NCI-H460 (cell line): ENCODE results near the gene ANKRD36B. TPM values are rescaled to one million over a fixed set of nuclear protein-coding genes. Genes with fewer than 3 reads are reported as not detected.
A peak's percentile ranks its signal among the peaks of the same experiment; 100 is the strongest.
"Not testable (repeated sequence)": the region's sequence is repeated elsewhere in the genome, so short reads cannot be mapped to it uniquely, and the experiment has no call there.

ENCODE experiments used
- DNase-seq: peaks from one replicate; pipeline ENCODE4 v3.0.0-alpha.2; 2016; ENCODE audit warnings: low read depth; ENCODE audit errors: extremely low read depth
- polyA plus RNA-seq: library from polyadenylated mRNA; depleted of rRNA; stranded (reverse); fragments of >200 nt; gene quantifications from 2 replicates; pipeline ENCODE4 v1.2.3, GENCODE V29; 2014; cell fraction: nucleus; rRNA removed
- total RNA-seq: library from RNA; depleted of rRNA; stranded (reverse); fragments of >200 nt; shearing (Covaris generic); gene quantifications from 2 replicates; pipeline ENCODE4 v1.2.3, GENCODE V29; 2014; rRNA removed

The ANKRD36B gene
- total RNA-seq = 11.7 and 20.4 TPM in 2 replicates
- 32.4 and 40.7 TPM in 2 replicates for polyA plus RNA-seq

DNA sequence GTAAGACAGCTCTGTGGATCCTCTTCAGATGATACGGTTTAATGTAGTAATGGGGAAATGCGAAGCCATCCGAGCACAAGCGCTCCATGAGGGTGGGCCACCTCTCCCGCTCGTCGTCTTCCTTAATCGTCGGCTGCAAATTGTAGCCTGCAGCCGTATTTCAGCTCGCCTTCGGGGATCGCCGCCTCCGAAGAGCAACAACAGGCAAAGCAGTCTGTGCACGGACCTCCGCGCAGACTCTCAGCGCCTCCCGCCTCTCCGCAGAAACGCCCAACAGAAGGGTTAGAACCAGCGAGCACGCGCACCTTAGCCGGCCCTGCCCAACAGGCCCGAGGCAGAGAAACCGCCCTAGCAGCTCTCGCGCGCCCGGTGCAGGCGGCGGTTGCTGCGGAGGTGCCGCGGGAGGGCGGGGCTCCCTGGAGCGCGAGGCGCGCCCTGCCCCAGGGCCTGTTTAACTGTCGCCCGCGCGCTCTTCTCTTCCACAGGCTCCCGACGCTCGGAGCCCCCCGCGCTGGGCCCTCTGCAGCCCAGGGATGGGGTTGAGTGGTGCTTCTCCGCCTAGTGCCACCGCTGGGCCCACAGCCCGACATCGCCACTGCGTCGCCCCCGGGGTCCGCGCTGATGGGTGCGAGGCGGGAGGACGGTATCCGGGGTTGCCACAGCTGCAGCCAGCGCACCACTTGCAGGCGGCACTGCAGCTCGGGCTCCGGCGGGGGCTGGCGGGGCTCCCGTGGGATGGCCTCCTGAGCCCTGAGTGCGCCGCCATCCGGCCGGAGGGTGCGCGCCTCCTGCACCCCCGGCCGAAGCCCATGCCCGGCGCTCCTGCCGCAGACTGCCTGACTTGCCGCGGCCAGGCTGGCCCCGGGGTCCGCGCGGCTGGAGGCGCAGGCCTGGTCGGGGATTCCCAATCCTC lies at the start of gene ANKRD36B:
ANKRD36B (minus strand) TSS at position 280 of the 913 bp plus-strand sequence; CDS start at position 88, 192 bp downstream.
- peak; percentile 54 for DNase-seq

GRCh38 chr2:97626049-97626430 lies 36.4 kb upstream of the ANKRD36B start:
- not testable (repeated sequence) for DNase-seq

DNA sequence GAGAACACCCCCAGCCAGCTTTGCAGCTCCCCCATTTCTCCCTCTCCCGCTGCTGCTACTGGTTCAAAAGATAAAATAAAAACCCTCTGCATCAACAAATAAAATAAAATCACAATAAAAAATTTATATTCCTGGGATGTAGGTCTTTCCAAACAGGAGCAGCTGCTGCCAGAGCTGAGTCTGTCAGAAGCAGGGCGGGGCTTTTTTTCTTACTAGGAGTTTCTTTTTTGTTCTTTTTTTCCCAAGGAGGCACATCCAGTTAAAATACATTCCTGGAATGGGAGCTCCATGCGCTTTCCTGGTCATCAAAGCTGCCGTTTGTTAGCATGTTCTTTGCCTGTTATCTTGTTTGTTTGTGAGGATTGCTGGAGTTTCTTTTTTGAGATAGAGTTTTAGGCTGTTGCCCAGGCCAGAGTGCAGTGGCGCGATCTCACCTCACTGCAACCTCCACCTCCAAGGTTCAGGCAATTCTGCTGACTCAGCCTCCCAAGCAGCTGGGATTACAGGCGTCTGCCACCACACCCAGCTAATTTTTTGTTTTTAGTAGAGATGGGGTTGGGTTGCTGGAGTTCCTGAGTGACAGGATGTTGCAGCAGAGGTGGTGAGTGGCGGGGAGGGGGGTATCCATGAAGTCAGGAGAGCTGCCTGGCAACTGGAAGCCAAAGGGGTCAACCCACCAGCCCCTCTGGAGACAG lies 35.8 kb upstream of the ANKRD36B start:
- DNase-seq = not testable (repeated sequence)

DNA sequence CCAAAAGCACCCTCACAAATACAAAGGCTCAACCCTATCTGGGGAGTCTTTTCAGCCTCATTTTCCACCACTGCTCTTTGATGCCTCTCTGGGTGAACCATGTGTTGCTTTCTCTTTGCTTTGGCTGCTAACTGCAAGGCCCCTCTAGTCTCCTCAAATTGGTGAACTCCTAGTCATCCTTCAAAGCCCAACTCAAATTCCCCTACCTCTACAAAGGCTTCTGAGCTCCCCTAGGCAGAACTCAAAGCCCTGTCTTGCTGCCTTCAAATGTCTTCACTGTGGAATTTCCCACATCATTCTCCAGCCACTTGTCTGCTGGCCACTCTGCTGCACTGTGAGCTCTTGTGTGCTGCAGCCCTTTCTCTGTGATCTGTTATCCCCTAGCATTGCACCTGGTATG lies 33.3 kb upstream of the ANKRD36B start:
- not testable (repeated sequence) for DNase-seq

DNA sequence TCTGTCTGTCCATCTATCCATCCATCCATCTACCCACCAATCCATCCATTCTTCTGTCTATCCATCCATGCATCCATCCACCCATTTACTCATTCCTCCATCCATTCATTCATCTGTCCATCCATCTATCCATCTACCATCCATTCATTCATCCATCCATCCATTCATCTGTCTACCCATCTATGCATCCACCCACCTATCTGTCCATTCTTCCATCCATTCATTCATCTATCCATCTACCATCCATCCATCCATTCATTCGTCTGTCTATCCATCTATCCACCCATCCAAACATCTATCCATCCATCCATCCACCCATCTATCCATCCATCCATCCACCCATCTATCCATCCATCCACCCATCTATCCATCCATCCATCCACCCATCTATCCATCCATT lies 30.8 kb upstream of the ANKRD36B start:
- DNase-seq = not testable (repeated sequence)

DNA sequence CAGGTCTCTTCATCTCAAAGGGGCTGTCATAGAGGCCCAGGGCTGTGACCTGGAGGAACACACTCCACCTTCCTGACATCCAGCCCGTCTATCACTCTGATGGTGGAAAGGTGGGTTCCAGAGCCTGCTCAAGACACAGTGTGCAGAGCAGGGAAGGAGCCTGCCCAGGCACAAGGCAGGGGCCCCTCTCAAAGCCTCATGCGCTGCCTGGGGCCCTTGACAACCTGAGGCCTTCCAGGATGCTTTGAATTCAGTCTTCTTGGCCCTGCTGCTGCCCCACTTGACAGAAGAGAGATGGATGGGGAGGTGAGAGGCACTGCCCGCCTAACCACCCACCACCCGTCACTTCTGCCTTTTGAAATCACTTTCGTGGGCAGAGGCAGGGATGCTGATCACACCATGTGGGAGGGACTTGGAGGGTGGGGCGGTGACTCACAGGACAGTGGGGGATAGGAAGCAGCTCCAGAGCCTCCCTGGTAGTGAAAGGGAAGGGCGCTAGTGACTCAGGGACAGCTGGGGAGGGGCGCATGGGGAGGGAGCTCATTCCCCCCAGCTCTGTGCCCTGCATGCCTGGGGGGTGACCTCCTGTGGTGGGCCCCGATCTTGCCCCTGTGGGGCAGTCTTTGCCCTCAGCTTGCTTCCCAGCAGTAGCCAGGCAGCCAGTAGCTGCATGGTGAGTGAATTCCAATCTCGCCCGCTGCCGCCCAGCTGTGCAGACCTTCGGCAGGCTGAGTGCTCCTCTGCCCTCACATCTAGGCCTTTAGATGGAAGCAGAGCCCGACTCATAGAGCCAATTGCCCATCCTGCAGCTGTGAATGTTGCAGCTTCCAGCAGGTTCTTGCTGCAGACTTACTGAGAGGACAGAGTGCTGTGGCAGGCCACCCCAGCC lies 29.5 kb upstream of the ANKRD36B start:
- DNase-seq = not testable (repeated sequence)

GRCh38 chr2:97617911-97618310 lies 28.2 kb upstream of the ANKRD36B start:
- DNase-seq = no peak

GRCh38 chr2:97615746-97616145 lies 26.1 kb upstream of the ANKRD36B start:
- DNase-seq = not testable (repeated sequence)

- not testable (repeated sequence) for DNase-seq
Observed at GRCh38 chr2:97611895-97612294, 22.2 kb upstream of the ANKRD36B start.

DNA sequence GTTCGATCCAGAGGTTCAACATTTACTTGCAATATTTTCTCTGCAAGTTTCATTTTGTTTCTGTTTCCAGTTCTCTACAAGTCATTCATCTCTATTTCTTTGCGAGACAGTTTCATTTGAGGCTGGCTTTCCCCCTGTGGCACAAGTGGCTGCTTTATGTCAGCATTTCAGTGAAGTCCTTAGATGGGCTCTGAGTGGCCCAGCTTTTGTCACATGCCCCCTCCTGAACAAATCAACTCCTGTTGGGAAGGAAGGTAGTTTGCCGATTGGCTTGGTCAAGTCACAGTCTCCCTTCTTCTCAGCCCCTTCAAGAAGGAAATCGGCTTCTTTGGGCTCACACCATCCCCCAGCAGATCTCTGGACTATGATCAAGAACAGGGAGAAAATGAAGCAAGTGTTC lies 19.1 kb upstream of the ANKRD36B start:
- not testable (repeated sequence) for DNase-seq

- not testable (repeated sequence) for DNase-seq
Observed at GRCh38 chr2:97605524-97606339, 16.1 kb upstream of the ANKRD36B start.

DNA sequence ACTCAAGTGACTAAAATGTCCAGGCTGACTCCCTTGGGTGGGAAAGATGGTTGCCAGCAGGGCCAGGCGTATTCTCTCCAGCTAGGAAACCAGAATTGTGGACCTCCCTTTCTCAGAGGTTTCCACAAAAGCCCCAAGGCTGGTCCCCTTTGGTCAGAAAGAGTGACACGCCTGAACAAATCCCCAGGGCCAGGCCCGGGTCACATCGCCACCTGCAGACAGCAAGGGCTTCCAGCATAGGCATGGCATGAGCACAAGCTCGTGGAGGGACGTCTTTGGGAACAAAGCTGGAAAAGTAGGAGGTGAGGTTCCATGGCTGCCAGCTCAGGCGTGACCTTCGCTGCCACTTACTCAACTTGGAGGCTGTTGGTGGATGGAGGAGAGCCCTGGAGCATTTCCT lies 15.4 kb upstream of the ANKRD36B start:
- not testable (repeated sequence) for DNase-seq

- not testable (repeated sequence) for DNase-seq
Observed at GRCh38 chr2:97601537-97601936, 11.9 kb upstream of the ANKRD36B start.

DNA sequence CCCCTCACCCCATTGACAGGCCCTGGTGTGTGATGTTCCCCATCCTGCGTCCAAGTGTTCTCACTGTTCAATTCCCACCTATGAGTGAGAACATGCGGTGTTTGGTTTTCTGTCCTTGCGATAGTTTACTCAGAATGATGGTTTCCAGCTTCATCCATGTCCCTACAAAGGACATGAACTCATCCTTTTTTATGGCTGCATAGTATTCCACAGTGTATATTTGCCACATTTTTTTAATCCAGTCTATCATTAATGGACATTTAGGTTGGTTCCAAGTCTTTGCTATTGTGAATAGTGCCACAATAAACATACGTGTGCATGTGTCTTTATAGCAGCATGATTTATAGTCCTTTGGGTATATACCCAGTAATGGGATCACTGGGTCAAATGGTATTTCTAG lies 6.5 kb upstream of the ANKRD36B start:
- DNase-seq = not testable (repeated sequence)

DNA sequence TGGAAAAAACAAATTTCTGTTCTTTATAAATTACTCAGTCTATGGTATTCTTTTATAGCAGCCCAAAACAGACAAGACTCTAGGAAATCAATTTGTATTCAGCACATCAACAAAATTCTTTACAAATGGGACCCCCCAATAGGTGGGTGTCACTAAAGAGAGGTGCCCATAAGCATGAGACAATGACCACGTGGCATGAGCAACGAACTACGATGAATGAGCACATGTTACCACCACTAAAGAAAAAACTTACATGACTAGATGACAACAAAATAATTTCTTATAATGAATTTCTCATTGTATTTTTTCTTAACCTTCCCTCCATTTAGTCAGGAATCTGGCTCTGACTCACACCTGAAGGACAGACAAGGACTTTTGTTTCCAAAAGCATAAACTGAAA lies 3.8 kb upstream of the ANKRD36B start:
- DNase-seq = not testable (repeated sequence)

DNA sequence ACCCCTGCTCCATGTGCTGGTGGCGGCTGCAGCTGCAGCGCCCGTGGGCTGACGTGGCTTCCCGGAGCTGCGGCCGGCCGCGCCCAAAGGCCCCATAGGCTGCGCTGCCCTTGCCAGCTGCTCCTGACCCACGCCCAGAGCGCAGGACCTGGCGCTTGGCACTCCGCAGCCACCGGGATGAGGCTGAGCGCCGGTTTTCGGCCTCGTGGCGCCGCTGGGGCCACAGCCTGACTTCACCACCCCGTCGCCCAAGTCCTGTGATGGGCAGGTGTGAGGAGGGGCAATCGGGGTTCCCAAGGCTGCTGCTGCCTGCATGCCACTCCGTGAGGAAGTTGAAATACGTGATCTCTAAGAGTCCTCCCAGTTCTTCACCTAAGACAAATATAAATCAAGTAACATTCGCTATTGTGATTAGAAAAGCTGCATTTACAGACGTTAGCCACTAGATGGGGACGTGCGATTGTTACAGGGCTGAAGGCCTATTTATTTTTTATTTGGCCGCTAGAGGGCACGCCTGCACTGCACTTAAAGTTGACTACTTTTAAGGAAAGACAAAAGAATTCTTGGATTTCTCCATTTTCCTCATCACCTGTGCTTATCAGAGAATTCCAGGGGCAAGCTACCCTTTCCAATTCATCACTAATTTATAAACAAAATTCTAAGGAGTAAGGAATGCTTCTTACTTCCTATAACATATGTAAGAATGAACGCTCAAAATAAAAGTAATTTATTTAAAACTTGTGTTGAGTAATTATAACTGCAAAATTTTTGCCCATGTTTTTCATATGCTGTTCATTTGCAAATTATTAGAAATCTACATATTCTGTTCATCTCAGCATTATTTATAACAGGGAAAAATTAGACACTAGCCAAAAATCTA lies 1.1 kb upstream of the ANKRD36B start:
- DNase-seq = peak; percentile 84

DNA sequence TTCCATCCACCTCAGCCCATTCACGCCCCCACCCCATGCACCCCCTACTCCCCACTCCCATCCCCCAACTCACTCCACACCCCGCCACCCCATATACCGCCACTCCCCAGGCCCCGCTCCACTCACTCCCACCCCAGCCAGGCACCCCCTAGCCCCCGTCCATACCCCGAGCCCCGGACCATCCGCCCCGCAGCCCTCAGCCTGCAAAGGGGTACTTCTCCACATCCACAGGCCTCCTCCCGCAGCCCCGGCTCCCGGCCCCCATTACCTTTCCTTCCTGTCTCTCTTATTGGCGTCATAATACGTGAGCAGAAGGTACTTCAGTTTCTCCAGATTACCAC lies 450 bp downstream of the ANKRD36B start:
- DNase-seq = not testable (repeated sequence)

- not testable (repeated sequence) for DNase-seq
Observed at GRCh38 chr2:97565674-97566073, 24.0 kb downstream of the ANKRD36B start.

DNA sequence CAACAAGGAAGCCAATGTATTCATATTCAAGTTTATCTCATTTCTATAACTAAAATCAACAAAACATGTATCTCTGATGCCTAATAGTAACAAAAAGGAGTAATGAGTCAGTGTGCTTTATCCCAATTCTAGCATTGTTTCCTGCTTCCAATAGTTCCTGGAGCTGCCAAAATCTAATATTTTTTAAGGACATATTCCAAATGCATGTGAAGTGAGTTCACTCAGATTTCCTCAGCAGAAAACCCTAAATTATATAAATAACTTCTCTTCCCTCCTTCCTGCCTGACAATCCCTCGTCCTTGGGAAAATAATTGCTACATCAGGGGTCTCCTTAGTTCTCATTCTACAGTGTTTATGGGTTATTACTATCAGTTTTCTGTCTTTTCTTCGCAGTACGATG lies 37.3 kb downstream of the ANKRD36B start:
- not testable (repeated sequence) for DNase-seq
